CD4-positive, alpha-beta T cell treated with Interleukin-6 for 4 hours (primary cell): ENCODE data around the gene RBM5.

Experiments used
- DNase-seq: peaks from one replicate; pipeline ENCODE4 v3.0.0-alpha.2; 2020; ENCODE audit warnings: mixed read lengths

The RBM5 gene

DNA sequence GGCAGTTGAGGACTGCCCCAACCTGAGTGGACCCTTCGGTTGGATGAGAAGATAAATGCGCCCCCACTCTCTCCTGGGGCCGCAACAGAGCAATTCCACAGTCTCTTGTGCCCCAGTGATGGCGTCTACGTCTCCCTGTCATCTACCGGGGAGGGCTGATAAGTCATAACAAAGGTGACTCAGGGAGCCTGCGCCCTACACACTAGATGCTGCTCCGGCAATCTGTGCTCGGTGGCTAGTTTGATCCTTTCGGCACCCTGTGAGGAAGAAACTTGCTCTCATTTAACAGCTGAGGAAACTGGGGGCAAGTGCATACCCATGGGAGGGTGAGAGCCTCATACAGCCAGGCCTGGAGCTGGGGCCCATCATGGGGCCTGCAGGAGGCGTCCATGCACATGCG is 52.3 kb downstream of the RBM5 start:
- DNase-seq = no peak

DNA sequence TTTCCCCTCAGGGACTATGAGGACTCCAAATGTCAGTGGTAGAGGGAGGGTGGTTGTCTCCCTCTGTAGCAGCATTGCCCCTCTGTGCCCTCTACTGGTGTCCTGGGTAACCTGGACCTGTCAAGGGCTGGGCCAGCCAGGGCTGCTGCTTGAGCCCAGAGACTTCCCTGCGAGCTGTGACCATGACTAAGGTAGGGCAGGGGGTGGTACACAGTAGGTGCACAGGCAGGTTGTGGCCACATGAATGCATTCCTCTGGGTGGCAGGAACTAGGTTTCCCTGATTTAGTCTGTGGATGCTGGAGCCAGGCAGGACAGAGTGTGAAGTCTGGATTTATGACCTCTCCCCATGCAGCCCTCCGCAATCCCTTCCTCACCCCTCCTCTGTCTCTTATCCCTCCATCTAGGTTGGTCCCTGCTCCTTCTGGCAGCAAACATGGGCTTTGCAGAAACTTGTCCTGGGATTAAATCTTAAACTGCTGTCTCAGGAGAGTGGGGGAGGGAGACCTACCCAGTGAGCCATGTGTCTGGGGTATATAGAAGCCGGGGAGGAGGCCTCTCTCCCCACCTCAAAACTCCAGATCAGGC is 57.7 kb downstream of the RBM5 start:
- no peak for DNase-seq

DNA sequence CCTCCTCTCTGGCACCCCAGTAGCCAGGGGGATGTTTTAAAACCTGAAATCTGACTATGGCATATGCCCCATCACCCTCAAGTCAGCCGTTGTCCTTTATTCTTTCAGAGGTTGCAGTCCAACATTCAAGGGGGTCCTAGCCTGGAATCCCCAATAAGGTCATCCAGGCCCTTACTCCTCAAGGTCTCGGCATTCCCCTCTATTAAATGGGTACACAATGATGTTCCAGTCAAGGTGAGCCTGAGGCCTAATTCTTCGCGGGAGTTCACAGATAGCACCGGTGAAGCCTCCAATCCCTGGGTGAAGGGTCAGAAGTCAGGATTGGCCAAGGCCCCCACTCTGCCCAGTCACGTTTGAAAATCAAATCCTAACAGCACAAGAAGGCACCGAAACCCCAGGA is 58.3 kb downstream of the RBM5 start:
- DNase-seq = no peak

DNA sequence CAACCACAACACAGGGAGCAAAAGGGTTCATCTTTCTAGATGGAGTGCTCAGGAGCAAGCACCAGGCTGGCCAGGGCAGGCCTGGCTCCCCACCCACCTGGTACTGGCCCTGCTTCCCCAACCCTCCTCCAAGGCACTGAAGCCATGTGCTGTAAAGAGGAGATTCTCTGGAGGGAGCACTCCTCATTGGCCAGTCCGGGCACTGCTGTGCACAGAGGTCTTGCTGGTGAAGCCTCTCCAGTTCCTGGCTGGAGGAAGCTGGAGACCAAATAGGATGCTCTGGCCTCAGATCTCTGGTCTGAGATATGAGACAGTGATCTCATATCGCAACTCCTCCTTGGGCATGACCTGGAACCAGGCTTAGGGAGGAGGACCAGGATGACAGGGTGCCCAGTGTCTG is 58.7 kb downstream of the RBM5 start:
- no peak for DNase-seq

DNA sequence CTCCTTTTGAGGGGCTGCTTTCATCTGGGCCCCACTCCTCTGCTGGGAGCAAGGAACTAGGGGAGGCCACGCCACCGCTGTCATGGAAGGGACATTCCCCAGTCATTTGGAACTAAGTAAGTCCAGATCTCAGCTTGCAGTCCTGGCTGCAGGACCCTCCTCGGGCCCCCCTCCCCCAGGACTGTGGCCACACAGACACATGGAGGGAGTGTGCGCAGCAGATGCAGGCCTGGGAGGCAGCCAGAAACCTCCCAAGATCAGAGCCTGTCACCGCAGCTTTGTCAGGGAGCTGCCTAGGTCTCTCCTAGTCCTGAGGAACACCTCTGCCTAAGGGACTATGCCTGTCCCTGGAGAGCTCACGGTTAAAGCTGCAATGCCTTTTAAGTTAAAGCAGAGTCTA is 59.1 kb downstream of the RBM5 start:
- no peak for DNase-seq

DNA sequence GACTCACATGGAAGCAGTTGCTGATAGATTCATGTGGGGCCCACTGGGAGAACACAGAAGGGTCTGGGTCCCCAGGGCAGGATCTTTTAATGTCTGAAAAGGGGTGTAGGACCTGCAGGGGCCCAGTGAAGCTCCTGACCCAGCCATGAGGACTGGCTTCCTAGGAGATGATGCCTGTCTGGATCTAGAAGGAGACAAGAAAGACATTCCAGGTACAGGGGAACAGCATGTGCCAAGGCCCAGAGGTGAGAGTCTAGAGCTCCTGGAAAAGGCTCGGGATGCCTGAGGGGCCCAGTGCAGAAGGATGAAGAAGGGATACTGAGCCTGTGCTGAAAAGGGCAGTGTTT is 61.7 kb downstream of the RBM5 start:
- no peak for DNase-seq

DNA sequence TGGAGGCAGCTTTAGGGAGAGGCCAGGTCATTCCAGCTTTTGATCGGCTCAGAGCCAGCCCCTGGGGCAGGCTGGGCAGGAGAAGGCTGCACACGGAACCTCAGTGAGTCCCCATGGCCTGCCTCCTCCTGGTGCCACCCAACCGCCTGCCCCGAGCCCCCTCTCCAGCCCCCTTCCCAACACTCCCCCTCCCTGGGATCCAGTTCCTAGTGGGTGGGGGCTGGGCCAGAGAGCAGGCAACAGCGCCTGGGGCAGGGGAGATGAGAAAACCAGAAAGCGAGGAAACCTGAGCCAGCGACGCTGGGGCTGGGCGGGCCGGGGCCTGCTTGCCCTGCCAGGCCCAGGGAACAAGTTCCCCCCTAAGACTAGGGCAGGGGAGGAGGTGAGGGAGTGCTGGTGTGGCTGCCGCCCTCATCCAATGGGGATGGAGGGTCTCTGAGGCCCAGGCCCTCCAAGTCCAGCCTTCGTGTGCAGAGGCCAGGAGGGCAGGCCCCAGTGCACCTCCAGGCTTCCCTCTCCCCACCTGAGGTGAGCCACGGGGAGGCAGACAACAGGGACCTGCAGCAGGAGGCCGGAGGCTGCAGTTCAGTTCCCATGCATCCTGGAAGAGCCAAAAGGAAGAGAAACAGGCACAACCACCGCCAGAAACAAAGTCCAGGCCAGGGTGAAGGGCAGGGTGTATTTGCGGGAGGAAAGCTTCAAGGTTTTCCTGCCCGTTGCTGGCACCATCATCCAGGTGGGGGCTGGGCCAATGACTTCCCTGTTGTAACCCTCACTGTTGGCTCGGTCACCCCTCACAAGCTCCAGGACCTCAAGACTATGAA is 62.4 kb downstream of the RBM5 start:
- no peak for DNase-seq

DNA sequence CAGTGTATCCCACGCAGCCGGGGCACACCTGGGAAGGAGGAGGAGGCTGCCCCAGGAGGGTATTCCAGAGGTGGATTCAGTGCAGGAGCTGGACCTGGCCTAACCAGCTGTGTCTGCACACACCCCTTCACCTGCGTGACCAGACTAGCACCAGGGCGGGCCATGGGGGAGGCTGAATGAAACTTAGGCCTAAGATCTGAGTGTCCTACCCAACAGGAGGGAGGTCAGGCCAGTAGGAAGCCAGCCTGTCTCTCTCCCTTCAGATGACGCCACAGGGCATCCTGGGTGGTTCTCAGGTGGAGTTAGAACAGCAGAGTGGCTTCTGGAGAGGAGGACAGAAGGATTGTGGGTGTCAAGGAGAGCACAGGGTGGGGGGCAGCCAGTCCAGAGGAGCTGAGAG is 63.0 kb downstream of the RBM5 start:
- no peak for DNase-seq

DNA sequence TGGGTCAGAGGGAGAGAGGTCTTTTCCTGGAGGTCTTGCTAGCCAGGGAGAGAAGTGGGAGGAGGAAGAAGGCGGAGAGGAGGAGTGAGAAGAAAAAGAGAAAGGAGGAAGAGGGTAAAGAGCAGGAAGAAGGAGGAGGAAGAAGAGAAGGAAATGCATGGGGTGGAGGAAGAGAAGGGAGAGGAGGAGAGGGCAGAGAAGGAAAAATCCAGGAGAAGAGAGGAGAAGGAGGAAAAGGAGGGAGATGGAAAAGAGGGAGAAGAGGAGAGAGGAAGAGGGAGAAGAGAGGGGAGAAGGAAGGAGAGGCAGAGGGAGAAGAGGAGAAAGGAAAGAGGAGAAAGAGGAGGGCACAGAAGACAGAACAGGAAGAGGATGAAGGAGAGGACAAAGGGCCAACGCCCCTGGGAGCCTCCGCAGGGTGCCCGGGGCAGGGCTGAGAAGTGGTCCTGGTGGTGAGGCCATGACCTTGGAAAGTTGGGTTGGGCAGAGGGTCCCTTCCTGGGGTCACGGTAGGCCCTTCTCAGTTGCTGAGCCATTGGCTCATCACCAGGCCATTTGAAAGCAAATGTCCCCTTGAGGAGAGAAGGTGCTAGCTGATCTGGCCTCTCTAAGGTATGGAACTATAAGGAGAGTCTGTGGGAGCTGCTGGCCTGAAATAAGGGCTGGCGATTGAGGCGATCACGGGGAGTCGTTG is 65.2 kb downstream of the RBM5 start:
- no peak for DNase-seq

DNA sequence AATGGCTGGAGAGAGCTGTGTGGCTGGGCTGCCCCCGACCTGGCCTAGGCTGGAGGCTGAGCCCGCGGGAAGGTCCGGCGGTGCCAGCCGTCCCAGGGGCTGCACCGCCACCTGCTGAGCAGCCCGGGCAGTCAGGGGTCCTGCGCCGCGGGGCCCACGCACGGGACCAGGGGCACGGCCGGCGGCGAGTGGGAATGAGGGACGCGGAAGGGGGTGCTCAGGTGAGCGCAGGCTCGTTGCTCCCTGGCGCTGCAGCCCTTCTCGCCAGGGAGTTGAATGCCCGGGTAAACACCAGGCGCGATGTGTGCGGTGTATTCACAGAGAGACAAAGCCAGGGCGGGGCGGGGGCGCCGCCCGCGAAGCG is 65.7 kb downstream of the RBM5 start:
- DNase-seq = no peak

DNA sequence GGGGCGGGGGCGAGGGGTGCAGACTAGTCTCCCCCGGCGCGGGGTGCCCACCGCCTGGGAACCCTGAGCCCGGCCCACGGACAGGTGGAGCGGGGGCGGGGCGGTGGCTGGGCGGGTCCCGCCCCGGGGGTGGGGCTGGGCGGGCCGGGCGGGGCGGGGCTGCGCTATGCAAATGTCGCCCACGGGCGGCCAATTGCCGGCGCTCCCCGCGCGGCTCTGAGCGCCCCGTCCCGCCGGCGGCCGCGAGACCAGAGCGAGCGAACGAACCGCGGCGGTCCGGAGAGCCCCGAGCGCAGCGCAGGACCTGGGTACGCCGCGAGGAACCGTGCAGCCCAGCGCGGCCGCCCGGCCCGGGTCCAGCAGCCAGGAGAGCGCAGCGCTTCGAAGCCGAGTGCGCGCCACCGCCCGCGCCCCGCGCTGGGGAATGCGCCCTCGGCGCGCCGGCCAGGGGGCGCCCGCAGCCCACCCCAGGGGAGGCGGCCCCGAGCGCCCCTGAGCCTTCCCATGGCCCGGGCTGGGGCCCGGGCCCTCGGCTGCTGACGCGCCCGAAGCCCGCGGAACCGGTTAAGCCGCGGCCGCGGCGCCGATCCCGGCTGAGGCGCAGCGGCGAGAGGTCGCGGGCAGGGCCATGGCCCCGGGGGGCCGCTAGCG is 66.2 kb downstream of the RBM5 start, which contains the start of gene SEMA3F:
TSS of gene SEMA3F (plus strand) at position 485 of the 651 bp plus-strand sequence. CDS start 4,299 bp downstream, outside the sequence.
- peak; percentile 74 for DNase-seq

DNA sequence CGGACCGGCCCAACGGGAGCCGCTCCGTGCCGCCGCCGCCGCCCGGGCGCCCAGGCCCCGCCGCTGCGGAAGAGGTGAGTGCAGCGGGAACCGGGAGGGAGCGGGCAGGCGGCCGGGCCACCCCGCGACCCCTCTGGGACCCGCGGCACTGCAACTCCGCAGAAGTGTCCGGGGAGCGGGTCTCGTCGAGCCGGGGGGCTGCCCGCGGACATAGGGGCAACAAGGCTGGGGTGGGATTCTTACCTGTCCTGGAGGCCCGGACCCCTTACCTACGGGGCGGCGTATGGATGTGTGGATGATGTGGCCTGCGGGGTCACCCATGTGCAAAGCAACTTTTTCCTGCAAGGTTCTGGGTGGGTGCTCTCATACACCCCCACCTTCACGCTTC is 66.8 kb downstream of the RBM5 start:
- DNase-seq = no peak

DNA sequence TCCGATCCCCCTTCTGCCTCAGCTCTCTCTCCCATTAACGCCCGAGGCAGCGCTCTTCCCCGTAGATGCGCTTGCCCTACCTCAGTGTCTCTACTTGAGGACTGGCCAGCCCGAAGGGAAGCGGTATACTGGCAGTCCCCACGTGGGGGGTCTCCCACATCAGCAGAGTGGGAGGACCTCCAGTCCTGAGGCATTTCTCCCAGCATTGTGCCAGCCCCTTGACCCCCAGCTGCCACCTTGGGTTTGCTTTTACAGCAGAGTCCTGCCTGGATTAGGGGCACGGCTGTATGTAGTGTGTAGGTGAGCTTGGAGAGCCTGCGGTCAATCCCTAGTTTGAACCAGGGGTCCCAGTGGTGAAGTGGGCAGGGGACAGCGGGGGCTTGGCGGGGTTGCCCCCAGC is 67.2 kb downstream of the RBM5 start:
- DNase-seq = no peak

DNA sequence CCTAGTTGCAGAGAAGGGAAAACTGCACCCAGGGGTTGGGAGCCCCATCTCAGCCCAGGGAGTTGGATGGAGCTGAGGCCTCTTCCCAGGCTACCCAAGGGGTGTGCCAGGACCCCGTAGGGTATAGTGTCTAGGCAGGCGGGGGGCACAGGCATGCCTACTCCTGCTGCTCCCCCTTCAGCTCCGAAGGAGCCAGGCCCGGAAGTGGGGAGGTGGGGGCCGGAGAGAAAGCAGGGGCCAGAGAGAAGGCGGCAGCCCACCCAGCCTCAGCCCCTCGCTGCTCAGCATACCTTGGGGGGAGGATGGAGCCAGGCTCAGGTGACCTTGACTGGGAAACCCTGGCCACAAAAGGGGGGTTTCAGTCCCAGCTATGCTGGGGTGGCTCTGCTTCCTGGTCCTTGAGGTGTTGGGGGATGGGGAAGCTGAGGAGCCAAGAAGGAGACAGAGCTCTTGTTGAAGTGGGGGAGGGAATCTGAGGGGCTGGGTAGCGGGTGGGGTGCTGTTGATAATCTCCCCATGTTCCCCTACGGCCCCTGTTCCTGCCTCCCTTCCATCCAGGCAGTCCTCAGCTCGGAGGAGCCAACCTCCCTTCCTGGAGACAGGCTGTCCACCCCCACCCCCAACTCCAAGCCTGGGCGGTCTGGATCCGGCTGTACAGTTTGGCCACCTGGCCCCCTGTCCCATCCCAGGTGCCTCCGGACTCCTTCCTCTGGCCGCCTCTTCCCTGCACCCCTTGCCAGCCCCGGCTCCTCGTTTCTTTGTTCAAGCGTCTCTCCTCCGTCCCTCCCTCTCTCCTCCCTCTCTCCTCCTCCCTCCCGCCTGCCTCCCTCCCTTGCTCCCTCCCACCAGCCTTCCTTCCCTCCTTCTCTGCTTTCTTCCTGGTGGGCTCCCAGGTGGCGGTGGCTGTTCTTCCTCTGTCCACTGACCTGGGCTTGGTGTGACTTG is 68.1 kb downstream of the RBM5 start:
- DNase-seq = no peak

DNA sequence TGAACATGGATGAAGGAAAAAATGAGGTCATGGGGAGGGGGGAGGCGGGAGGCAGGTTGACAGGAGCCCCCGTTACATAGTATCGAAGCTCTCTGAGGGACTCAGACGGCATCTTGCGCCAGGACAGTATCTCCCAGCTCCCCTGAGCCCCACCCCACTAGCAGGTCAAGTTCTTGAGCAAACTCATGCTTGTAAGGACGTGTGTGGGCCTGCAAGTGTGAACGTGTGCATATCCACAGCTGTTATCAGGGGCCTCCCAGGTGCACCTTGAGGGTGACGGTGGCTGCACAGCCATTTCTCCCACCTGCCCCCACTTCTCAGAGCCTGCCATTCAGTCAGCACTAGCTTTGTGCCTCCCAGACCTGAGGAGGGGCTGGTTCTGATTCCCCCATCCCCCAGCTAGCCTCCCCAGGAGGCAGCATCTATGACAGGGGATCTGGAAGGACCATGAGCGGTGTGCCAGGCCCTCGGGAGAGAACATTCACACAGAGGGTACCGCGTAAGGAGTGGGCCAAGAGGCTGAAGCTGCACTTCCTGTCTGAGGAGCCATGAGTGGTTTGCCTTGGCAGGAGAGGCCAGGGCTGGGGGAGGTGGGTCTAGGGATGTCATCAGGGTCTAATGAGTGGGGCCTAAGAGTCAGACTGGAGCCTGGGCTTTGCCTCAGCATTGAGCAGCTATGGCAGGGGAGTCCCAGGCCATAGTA is 69.3 kb downstream of the RBM5 start:
- DNase-seq = no peak

DNA sequence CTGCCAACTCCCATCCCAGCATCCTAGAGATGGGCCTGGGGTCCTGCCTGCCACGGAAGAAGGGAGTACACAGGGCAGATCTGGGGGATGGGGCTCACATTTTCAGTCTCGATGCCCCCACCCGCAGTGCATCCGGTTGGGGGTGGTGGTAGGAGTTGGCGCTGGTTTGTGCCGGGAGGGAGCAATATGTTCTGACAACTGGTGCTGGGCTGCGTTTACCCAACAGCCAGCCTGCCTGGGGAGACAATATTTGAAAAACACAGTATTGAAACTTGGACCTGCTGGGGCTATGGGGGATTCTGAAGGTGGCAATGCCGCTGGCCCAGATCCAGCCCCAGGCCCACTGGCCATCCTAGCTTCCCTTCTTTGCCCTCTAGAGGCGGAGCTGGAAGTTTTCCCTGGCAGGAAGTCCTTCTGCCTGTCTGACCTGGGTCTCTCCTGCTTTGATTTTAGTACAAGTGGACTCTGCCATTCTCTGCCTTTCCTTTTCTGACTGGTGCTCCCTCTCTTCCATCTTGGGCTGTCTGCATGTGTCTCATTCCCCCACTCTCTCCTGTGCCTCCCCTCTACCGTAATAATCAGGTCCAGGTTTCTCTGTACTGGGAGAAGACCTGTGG is 69.9 kb downstream of the RBM5 start:
- no peak for DNase-seq

DNA sequence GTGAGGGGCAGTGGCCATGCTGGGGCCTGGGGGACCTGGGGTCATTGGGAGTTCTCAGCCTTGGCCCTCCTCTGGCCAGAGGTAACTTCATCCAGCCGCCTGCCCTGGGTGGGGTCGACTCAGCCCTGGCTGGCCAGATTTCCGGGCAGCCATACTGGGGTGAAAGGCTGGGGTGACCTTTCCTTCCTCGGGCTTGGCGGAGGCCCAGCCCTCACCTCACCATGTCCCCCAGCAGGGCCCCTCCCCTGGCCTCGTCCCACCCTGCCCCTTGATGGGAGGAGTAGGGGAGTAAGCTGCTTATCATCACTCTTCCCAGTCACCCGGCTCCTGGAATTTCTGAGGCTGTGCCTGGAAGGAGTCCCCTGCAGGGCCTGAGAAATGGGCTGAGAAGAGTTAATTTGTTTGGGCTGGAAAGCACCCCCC is 71.9 kb downstream of the RBM5 start:
- DNase-seq = no peak

DNA sequence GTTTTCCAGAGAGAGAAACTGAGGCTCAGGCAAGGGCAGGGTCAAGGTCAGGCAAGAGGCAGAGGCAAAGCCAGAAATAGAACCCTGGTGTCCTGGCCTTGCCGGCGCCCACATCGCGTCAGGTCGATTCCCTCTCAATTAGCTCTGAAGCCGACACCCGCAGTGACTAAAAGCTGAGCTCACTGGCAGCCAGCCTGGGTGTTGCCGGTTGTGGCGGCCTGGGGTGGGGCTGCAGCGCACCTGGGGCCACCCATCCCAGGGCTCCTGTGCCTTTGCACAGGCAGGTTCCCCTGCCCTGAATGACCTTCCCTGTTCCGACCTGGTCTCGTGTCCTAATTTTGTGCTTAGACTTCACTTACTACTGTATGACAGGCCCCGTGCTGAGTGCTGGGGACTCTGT is 72.6 kb downstream of the RBM5 start:
- no peak for DNase-seq

DNA sequence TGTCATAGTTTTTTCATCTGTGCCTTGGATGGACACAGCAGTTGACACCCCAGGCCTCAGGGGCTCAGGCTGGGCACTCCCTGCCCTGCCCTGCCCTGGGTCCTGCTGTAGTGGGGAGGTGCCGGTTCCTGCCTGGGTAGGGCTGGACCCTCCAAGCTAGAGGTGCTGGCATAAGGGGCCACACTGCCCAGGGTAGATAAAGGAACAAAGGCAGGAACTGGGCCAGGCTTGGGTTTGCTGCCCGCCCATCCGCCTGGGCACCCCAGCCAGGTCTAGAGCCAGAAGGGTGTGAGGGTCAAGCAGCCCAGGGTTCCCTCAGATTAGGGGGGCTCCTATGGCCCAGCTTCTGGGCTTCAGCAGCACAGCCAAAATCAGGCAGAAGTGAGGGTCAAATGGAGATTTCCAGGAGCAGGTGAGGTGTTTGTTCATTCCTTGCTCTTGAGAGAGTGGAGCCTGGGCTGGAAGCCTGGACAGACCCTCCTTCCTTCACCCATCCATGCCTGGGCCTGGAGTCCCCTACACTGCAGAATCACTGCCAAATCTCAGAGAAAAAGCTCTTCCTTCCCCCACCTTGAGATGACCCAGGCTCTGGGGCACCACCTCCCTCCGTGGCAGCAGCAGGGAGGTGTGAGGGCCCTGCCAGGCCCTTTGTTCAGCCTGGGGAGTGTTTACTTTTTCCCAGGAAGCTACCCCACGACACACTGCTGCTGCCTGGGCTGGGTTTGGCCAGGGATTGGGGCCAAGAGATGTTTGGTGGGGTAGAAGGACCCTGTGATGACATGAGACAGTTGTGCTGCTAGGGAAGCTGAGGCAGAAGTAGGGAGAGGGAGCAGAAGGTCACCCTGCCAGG is 73.5 kb downstream of the RBM5 start:
- DNase-seq = no peak
